H1 (cell line): Measurements from ENCODE around the gene POU3F1. TPM values are rescaled to one million over a fixed set of nuclear protein-coding genes. Genes with fewer than 3 reads are reported as not detected.
A peak's percentile ranks its signal among the peaks of the same experiment; 100 is the strongest.

Experiments used
- CTCF ChIA-PET: fragments of 300-600 bp; sonication (Branson Sonifier 250); formaldehyde crosslinking; loops from one replicate; lab custom pipeline; 2021; ENCODE audit not compliant: partially characterized antibody; lab: Charles Lee
- POLR2A ChIA-PET: fragments of 300-600 bp; sonication (Branson Sonifier 250); formaldehyde crosslinking; loops from one replicate; lab custom pipeline; 2021; ENCODE audit warnings: inconsistent platforms; ENCODE audit not compliant: partially characterized antibody; lab: Charles Lee
- DNase-seq, 2 experiments: peaks; one replicate each; pipeline versions ENCODE4 v3.0.0 to v3.0.0-alpha.2; 2010 to 2022; ENCODE audit warnings: low spot score in 2 of 2, low read depth in 1 of 2, mixed read lengths in 1 of 2
- FAIRE-seq: peaks from 2 replicates; lab custom pipeline; 2011; peaks lifted over from hg19 to GRCh38; lab: Jason Lieb, UNC
- H2AFZ ChIP-seq: 2 replicates; pipeline ENCODE4 v1.8.1; 2012; ENCODE audit warnings: low read length, inconsistent platforms
- H2AK5ac ChIP-seq: 2 replicates; pipeline ENCODE4 v1.6.1; 2013; ENCODE audit warnings: low read depth, low read length
- H2BK120ac ChIP-seq: replicated peaks from 2 replicates; pipeline ENCODE3; 2013; ENCODE audit warnings: low read depth, low read length, inconsistent platforms
- H2BK12ac ChIP-seq: 2 replicates; pipeline ENCODE4 v1.6.1; 2013; ENCODE audit warnings: low read depth, low read length
- H2BK15ac ChIP-seq: 2 replicates; pipeline ENCODE4 v1.6.1; 2013; ENCODE audit warnings: low read length
- H2BK20ac ChIP-seq: 2 replicates; pipeline ENCODE4 v1.6.1; 2013; ENCODE audit warnings: low read length
- H2BK5ac ChIP-seq: 2 replicates; pipeline ENCODE4 v1.6.1; 2013; ENCODE audit warnings: low read depth, low read length
- H3K14ac ChIP-seq: 2 replicates; pipeline ENCODE4 v1.6.1; 2013; ENCODE audit warnings: inconsistent platforms; ENCODE audit not compliant: insufficient read length
- H3K18ac ChIP-seq: 2 replicates; pipeline ENCODE4 v1.6.1; 2013; ENCODE audit warnings: low read length; ENCODE audit errors: extremely low read depth
- H3K23ac ChIP-seq: 2 replicates; pipeline ENCODE4 v1.6.1; 2013; ENCODE audit warnings: inconsistent platforms; ENCODE audit not compliant: insufficient read length
- H3K23me2 ChIP-seq: 2 replicates; pipeline ENCODE4 v1.6.1; 2013; ENCODE audit warnings: low read depth, low read length
- H3K27ac ChIP-seq: 2 replicates; pipeline ENCODE4 v1.6.1; 2011; ENCODE audit warnings: low read depth, low read length, inconsistent platforms
- H3K27me3 ChIP-seq, 4 experiments: replicated peaks in 1 of 4; 1 replicate in 1 of 4; 2 replicates in 3 of 4; pipeline versions ENCODE4 v1.6.1 to v1.8.1; 2011 to 2013; ENCODE audit warnings: low read length in 3 of 4, mild to moderate bottlenecking in 3 of 4, inconsistent platforms in 2 of 4, mixed read lengths in 2 of 4, moderate library complexity in 1 of 4; ENCODE audit not compliant: control insufficient read depth in 3 of 4, insufficient read depth in 3 of 4; ENCODE audit errors: extremely low read depth in 1 of 4
- H3K36me3 ChIP-seq, 4 experiments: 2 replicates each; pipeline versions ENCODE4 v1.6.1 to v1.8.1; 2011 to 2013; ENCODE audit warnings: mild to moderate bottlenecking in 4 of 4, low read length in 3 of 4, moderate library complexity in 2 of 4, control low read depth in 1 of 4, inconsistent platforms in 1 of 4; ENCODE audit not compliant: insufficient read depth in 4 of 4, control insufficient read depth in 2 of 4
- H3K4ac ChIP-seq: replicated peaks from 2 replicates; pipeline ENCODE3; 2013; ENCODE audit warnings: low read length, low read depth, mixed read lengths, inconsistent platforms; ENCODE audit not compliant: insufficient read length
- H3K4me1 ChIP-seq, 4 experiments: replicated peaks in 1 of 4; 1 replicate in 1 of 4; 2 replicates in 3 of 4; pipeline versions ENCODE4 v1.6.1 to v1.8.1; 2011 to 2013; ENCODE audit warnings: low read length in 3 of 4, inconsistent platforms in 2 of 4, mixed read lengths in 1 of 4; ENCODE audit not compliant: insufficient read depth in 4 of 4, control insufficient read depth in 3 of 4
- H3K4me2 ChIP-seq, 2 experiments: 2 replicates each; pipeline versions ENCODE4 v1.6.1 to v1.8.1; 2011 to 2013; ENCODE audit warnings: low read depth in 2 of 2, low read length in 2 of 2, control low read depth in 1 of 2, inconsistent platforms in 1 of 2, mild to moderate bottlenecking in 1 of 2; ENCODE audit not compliant: insufficient read depth in 1 of 2
- H3K4me3 ChIP-seq, 4 experiments: fragments of 200-600, 300-600 bp in 1 of 4; sonication (generic), shearing (Covaris generic), sonication (Bioruptor Twin) in 1 of 4; 2 replicates each; pipeline versions ENCODE4 v1.5.1 to v1.8.1; 2011 to 2016; ENCODE audit warnings: low read length in 4 of 4, low read depth in 3 of 4, control low read depth in 2 of 4, inconsistent platforms in 2 of 4, mild to moderate bottlenecking in 2 of 4, mixed read lengths in 1 of 4, moderate library complexity in 1 of 4; ENCODE audit not compliant: insufficient read depth in 2 of 4; ENCODE audit errors: extremely low read depth in 1 of 4
- H3K56ac ChIP-seq: replicated peaks from 2 replicates; pipeline ENCODE3; 2013; ENCODE audit warnings: low read depth, mild to moderate bottlenecking, mixed read lengths, low read length, inconsistent platforms; ENCODE audit not compliant: insufficient read length
- H3K79me1 ChIP-seq: 2 replicates; pipeline ENCODE4 v1.6.1; 2013; ENCODE audit warnings: low read depth, low read length, control low read depth
- H3K79me2 ChIP-seq, 2 experiments: 2 replicates each; pipeline versions ENCODE4 v1.6.1 to v1.8.1; 2012 to 2013; ENCODE audit warnings: low read length in 2 of 2, mild to moderate bottlenecking in 2 of 2, inconsistent platforms in 1 of 2; ENCODE audit not compliant: insufficient read depth in 2 of 2, control insufficient read depth in 1 of 2
- H3K9ac ChIP-seq, 4 experiments: replicated peaks in 1 of 4; 1 replicate in 1 of 4; 2 replicates in 3 of 4; pipeline versions ENCODE4 v1.6.1 to v1.8.1; 2011 to 2013; ENCODE audit warnings: low read depth in 3 of 4, low read length in 3 of 4, control low read depth in 2 of 4, mild to moderate bottlenecking in 2 of 4, moderate library complexity in 2 of 4, inconsistent platforms in 1 of 4; ENCODE audit errors: extremely low read depth in 1 of 4
- H3K9me3 ChIP-seq, 2 experiments: 2 replicates each; pipeline versions ENCODE4 v1.6.1 to v1.8.1; 2012 to 2013; ENCODE audit warnings: mild to moderate bottlenecking in 2 of 2, moderate library complexity in 2 of 2, control low read depth in 1 of 2, inconsistent platforms in 1 of 2, low read depth in 1 of 2, low read length in 1 of 2, mixed read lengths in 1 of 2; ENCODE audit not compliant: insufficient read depth in 2 of 2
- H4K20me1 ChIP-seq, 2 experiments: replicated peaks in 1 of 2; 2 replicates each; pipeline versions ENCODE3 to v1.8.1; 2011 to 2013; ENCODE audit warnings: inconsistent platforms in 2 of 2, low read length in 2 of 2, mild to moderate bottlenecking in 1 of 2; ENCODE audit not compliant: insufficient read depth in 2 of 2, control insufficient read depth in 1 of 2
- H4K5ac ChIP-seq: 2 replicates; pipeline ENCODE4 v1.6.1; 2013; ENCODE audit warnings: low read length, low read depth, mixed read lengths, inconsistent platforms; ENCODE audit not compliant: insufficient read length
- H4K8ac ChIP-seq: 2 replicates; pipeline ENCODE4 v1.8.0; 2013; ENCODE audit warnings: mild to moderate bottlenecking, moderate library complexity, low read length, inconsistent platforms; ENCODE audit not compliant: insufficient read depth; ENCODE audit errors: extremely low read depth
- H4K91ac ChIP-seq: replicated peaks from 2 replicates; pipeline ENCODE3; 2013; ENCODE audit warnings: low read length, mixed read lengths, inconsistent platforms; ENCODE audit not compliant: insufficient read length
- KDM1A ChIP-seq: fragments of 200-600, 300-600 bp; sonication (generic); IDR thresholded peaks from 2 replicates; pipeline ENCODE4 v1.7.1; 2016; ENCODE audit warnings: mild to moderate bottlenecking, low read length, borderline replicate concordance
- WGBS, 2 experiments: shearing (Covaris generic) in 1 of 2; methylation state at CpG; one replicate each; pipeline versions ENCODE4 v1.1.6 to v1.1.7; 2013 to 2015; ENCODE audit warnings: low lambda C conversion rate in 2 of 2, mixed read lengths in 2 of 2, inconsistent platforms in 1 of 2, low coverage in 1 of 2, missing lambda C conversion rate in 1 of 2; ENCODE audit not compliant: insufficient replicate concordance in 2 of 2, insufficient coverage in 1 of 2, insufficient read length in 1 of 2; ENCODE audit errors: extremely low coverage in 1 of 2, missing lambda C conversion rate in 1 of 2; 5-methylcytosine and 5-hydroxymethylcytosine counted together
- polyA plus RNA-seq, 7 experiments: library from polyadenylated mRNA; depleted of rRNA in 3 of 7; stranded (reverse) in 5 of 7; unstranded in 2 of 7; fragments of >200 nt in 5 of 7; fragments of 200-250 nt in 2 of 7; gene quantifications; 1 replicate in 5 of 7; 2 replicates in 1 of 7; 4 replicates in 1 of 7; pipeline versions ENCODE4 v1.2.1 to v1.2.3, GENCODE V29; 2011 to 2013; ENCODE audit warnings: missing spikeins in 2 of 7, mixed read lengths in 2 of 7
- total RNA-seq: library from RNA; stranded (reverse); fragmentation: NEBNext Ultra II Directional; extraction: Animal tissue kit (Norgen Biotek cat#: 25700); gene quantifications from 2 replicates; pipeline ENCODE4 v1.2.1, GENCODE V29; 2021
- TF ChIP-seq, protein P1 (sequence below), 3 experiments: IDR thresholded peaks; 1 replicate in 2 of 3; 2 replicates in 1 of 3; pipeline versions ENCODE4 v1.5.1 to v1.6.1; 2011; ENCODE audit warnings: low read length in 3 of 3, mild to moderate bottlenecking in 3 of 3, inconsistent platforms in 2 of 3, low read depth in 1 of 3, moderate library complexity in 1 of 3; ENCODE audit not compliant: insufficient read depth in 1 of 3; ENCODE audit errors: control extremely low read depth in 1 of 3

POU3F1 gene
- total and polyA plus RNA-seq, 2 of the 8 experiments (the other 6 are each of a cell fraction or from before 2014, with no cell fraction given) = 4.2 to 10.8 TPM

DNA sequence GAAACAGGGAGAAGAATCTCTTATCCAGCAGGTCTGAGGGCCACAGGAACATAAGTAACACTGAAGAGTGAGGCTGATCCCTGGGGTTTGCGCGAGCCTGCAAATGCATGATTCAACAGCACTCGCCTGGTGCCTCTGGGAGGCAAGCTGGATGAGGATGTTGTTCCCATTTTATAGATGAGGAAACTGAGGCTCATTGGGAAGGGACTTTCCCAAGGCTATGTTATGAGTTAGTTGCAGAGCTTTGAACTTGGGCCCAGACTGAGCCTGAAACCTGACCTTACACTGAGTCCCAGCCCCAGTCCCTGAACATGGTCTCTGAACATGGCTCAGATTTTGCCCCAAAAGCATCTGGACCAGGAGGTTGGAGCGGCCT lies 27.7 kb upstream of the POU3F1 start:
- CTCF ChIA-PET = interaction anchor here (0.5 to 11.2 kb wide), 8 partner anchors 8 to 1459 kb away, joined by 3 to 212 read pairs (median 4); partner anchors contain the start of gene POU3F1
- H2BK5ac ChIP-seq = no peak overlapping the region
- WGBS, 2 experiments = 88% methylated on average over 4 of the region's 4 CpGs; no CpG with 5 or more reads in 1 of the 2 experiments
- TF ChIP-seq KDM1A = 0 out of 2 replicates have a peak, but pooled peaks have one; percentile 70
- TF ChIP-seq, protein P1, sequence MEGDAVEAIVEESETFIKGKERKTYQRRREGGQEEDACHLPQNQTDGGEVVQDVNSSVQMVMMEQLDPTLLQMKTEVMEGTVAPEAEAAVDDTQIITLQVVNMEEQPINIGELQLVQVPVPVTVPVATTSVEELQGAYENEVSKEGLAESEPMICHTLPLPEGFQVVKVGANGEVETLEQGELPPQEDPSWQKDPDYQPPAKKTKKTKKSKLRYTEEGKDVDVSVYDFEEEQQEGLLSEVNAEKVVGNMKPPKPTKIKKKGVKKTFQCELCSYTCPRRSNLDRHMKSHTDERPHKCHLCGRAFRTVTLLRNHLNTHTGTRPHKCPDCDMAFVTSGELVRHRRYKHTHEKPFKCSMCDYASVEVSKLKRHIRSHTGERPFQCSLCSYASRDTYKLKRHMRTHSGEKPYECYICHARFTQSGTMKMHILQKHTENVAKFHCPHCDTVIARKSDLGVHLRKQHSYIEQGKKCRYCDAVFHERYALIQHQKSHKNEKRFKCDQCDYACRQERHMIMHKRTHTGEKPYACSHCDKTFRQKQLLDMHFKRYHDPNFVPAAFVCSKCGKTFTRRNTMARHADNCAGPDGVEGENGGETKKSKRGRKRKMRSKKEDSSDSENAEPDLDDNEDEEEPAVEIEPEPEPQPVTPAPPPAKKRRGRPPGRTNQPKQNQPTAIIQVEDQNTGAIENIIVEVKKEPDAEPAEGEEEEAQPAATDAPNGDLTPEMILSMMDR (IDR thresholded peaks at IDR 0.05; ENCODE audit: control extremely low read depth in 1 of 3, insufficient read depth in 1 of 3, low read depth in 1 of 3, low read length in 3 of 3) = no peak
- H3K9ac ChIP-seq = no peak overlapping the region
- no peaks in the 10 kb centered on the region for H3K36me3 ChIP-seq
- H3K23me2 ChIP-seq = no peaks in the 10 kb centered on the region; the same call in 1 of the 2 replicates
- FAIRE-seq = no peak
- no peak for DNase-seq
- H2BK12ac ChIP-seq = 0 out of 2 replicates have a peak overlapping the region, but pooled peaks have one; percentile 83
- no peaks in the 10 kb centered on the region; the same call in 1 of the 2 replicates for H3K79me1 ChIP-seq
- H3K4ac ChIP-seq = no peak overlapping the region
- no peaks in the 10 kb centered on the region for H3K9me3 ChIP-seq
- H3K18ac ChIP-seq = peak overlapping the region; percentile 3; the same call in 1 of the 2 replicates
- no peak overlapping the region for H2BK20ac ChIP-seq
- no peak overlapping the region for H4K91ac ChIP-seq
- no peak overlapping the region for H3K23ac ChIP-seq
- H2BK120ac ChIP-seq = no peak overlapping the region
- no peaks in the 10 kb centered on the region for H3K27me3 ChIP-seq
- H4K5ac ChIP-seq = no peak overlapping the region
- H2AFZ ChIP-seq = no peak overlapping the region
- POLR2A ChIA-PET = no interaction called here
- no peak overlapping the region; the same call in 1 of the 2 replicates for H2BK15ac ChIP-seq
- H4K8ac ChIP-seq = no peak overlapping the region
- H4K20me1 ChIP-seq = peaks cover 0 to 5% of the 10 kb centered on the region in 2 experiments
- no peak overlapping the region for H3K4me3 ChIP-seq
- peak overlapping the region; percentile 4 to 5; a peak in 1 of 4 replicates for H3K4me2 ChIP-seq
- no peak overlapping the region for H3K14ac ChIP-seq
- no peak overlapping the region for H3K56ac ChIP-seq
- H3K79me2 ChIP-seq = no peaks in the 10 kb centered on the region
- H3K27ac ChIP-seq = no peak overlapping the region
- H2AK5ac ChIP-seq = no peak overlapping the region
- H3K4me1 ChIP-seq = peaks cover 4 to 15% (median 11%) of the 10 kb centered on the region in 4 experiments
